GM13977 (cell line): ENCODE measurements around the gene ARL3.

Experiments
- DNase-seq: peaks from one replicate; pipeline ENCODE4 v3.0.0; 2012; ENCODE audit warnings: low spot score
- in situ Hi-C: fragments of 300-500 bp; cut with MboI; formaldehyde crosslinking; loops from one replicate; pipeline ENCODE4 v1.12.0; 2022; ENCODE audit warnings: low sequenced_read_pairs, low pct_unique_long_range_greater_than_20kb, mixed read lengths, inconsistent platforms; ENCODE audit not compliant: unreplicated experiment
- TF ChIP-seq, protein P1 (sequence below): IDR thresholded peaks from 2 replicates; pipeline ENCODE4 v1.5.1; 2012; ENCODE audit warnings: mild to moderate bottlenecking, control low read depth; ENCODE audit not compliant: insufficient read depth; ENCODE audit errors: extremely low read depth, missing control alignments

Gene ARL3

DNA sequence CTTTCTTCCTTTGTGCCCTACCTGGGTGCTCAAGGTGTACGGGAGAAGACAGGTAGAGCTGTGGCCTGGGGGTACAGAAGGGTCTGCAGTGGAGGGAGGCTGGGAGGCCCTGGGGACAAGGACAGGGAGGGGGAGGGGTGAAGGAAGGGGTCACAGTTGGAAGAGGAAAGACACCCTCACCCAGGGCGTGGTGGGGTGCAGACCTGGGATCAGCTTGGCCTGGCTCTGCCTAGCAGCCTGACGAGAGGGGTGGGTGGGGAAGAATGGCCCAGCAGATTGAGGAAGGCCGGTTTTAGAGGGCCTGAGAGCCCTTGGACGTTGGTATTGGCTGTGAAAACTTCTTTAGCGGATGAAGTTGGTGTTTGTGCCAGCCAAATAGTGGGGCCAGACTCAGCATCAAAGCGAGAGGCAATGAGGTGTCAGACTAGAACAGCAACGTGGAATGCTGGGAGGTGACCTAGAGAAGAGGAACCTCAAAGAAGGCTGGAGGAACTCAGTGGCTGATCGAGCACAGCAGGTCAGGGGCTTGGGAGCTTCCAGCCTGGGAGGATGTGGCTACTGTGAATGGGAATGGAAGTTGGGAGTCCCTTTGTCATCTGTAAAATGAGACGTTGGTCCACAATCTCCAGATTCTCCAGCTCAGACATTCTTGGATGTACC is 88.0 kb downstream of the ARL3 start:
- in situ Hi-C loops, result no loop called here
- TF ChIP-seq, protein P1, sequence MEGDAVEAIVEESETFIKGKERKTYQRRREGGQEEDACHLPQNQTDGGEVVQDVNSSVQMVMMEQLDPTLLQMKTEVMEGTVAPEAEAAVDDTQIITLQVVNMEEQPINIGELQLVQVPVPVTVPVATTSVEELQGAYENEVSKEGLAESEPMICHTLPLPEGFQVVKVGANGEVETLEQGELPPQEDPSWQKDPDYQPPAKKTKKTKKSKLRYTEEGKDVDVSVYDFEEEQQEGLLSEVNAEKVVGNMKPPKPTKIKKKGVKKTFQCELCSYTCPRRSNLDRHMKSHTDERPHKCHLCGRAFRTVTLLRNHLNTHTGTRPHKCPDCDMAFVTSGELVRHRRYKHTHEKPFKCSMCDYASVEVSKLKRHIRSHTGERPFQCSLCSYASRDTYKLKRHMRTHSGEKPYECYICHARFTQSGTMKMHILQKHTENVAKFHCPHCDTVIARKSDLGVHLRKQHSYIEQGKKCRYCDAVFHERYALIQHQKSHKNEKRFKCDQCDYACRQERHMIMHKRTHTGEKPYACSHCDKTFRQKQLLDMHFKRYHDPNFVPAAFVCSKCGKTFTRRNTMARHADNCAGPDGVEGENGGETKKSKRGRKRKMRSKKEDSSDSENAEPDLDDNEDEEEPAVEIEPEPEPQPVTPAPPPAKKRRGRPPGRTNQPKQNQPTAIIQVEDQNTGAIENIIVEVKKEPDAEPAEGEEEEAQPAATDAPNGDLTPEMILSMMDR, result no peak
- DNase-seq, result no peak

DNA sequence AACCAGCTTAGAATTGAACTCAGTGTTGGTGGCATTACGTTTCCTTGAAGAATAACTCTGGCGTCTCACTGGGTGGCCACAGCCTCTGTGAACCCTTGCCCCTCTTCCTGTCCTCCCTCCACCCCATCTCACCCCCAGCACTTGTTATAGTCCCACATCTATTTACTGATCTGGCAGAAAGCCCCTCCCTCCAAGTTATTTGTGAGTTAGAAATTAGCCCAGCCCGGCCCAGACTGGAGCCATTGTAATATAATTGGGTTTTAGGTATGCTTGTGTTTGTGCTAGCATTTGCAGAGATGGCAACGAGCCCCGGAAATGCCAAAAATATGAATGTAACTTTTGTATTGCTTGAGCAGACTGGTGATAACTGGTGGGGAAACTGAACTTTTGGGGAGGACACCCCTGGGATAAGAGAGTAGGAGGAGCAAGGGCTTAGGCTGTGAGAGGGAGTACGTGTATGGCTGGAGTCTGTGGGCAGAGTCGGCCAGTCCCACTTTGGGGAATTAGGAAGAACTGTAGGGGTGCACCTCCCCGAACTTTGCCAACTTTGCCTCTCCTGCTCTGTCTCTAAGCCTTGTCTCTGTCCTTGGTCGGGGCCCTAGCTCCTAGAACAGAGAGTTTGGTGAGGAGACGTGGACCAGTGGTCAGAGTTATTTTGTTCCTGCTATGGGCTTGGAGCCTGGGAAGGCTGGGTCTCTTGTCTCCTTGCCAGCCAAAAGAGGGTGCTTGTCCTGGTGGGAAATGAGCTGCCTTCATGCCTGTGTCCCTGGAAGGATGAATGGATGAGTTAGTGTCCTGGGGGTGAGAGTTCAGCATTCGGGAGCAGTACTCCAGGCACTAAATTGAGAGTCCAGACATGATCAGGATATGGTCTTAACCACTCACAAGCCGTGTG is 89.2 kb downstream of the ARL3 start:
- no peak for DNase-seq
- in situ Hi-C loops, result no loop called here
- TF ChIP-seq, protein P1, result no peak

DNA sequence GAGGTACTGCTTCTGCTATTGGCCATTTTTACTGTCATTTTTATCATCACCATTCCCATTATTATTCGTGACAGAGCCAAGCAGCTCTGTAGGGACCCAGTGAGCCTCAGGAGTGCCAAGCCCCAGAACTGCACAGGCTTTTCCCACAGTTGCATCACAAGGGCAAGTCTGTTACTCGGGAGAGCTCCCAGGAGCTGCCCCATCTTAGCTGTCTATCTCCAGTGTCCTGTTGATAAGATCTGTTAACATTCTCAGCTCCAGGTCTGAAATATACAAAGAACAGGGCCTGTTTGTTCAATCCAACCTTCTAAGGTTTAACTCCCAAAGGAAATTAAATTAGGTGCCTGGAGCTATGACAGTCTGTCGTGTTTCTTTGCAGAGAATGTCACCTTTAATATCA is 90.1 kb downstream of the ARL3 start:
- no peak for DNase-seq
- in situ Hi-C loops, result no loop called here
- TF ChIP-seq, protein P1, result no peak
